ENCODE results near the gene NKX2-4.

NKX2-4 gene

GRCh38 chr20:21398109-21399004, 1.0 kb upstream of the NKX2-4 start:
- no peak overlapping the region for H3K27ac ChIP-seq
- TF ChIP-seq ZFX (IDR thresholded peaks at IDR 0.05; ENCODE audit: borderline replicate concordance) (no peak), CTCF (IDR thresholded peaks at IDR 0.05) (no peak)

GRCh38 chr20:21396599-21397340, 556 bp downstream of the NKX2-4 start:
- TF ChIP-seq ZFX (IDR thresholded peaks at IDR 0.05; ENCODE audit: borderline replicate concordance) (no peak), CTCF (IDR thresholded peaks at IDR 0.05) (no peak)

GRCh38 chr20:21395666-21396598, 1.4 kb downstream of the NKX2-4 start:
- TF ChIP-seq CTCF (IDR thresholded peaks at IDR 0.05) (no peak), ZFX (IDR thresholded peaks at IDR 0.05; ENCODE audit: borderline replicate concordance) (no peak)
- H3K27ac ChIP-seq = no peak overlapping the region

More at GRCh38 chr20:21396599-21397340, 556 bp downstream of the NKX2-4 start:
- no peak overlapping the region for H3K27ac ChIP-seq

- no peak overlapping the region for H3K27ac ChIP-seq
- TF ChIP-seq ZFX (IDR thresholded peaks at IDR 0.05; ENCODE audit: borderline replicate concordance) (no peak), CTCF (IDR thresholded peaks at IDR 0.05) (no peak)
Observed at GRCh38 chr20:21395051-21395665, 2.2 kb downstream of the NKX2-4 start.

- H3K27ac ChIP-seq = no peak overlapping the region
- TF ChIP-seq ZFX (IDR thresholded peaks at IDR 0.05; ENCODE audit: borderline replicate concordance) = no peak
- no peak for TF ChIP-seq CTCF (IDR thresholded peaks at IDR 0.05)
Observed at GRCh38 chr20:21394551-21394950, 2.8 kb downstream of the NKX2-4 start.

GRCh38 chr20:21393816-21394519, 3.4 kb downstream of the NKX2-4 start:
- no peak for TF ChIP-seq ZFX (IDR thresholded peaks at IDR 0.05; ENCODE audit: borderline replicate concordance)
- TF ChIP-seq CTCF (IDR thresholded peaks at IDR 0.05) = no peak
- no peak overlapping the region for H3K27ac ChIP-seq

Data from 22Rv1 (cell line).